ENCODE measurements around the gene C11orf21. TPM values are rescaled to one million over a fixed set of nuclear protein-coding genes. Genes with fewer than 3 reads are reported as not detected.

C11orf21 gene
- polyA plus RNA-seq, 1 donor (not counting 4 experiments of a cell fraction or from before 2014, with no cell fraction given): not detected

GRCh38 chr11:2260491-2261364 is 41.0 kb downstream of the C11orf21 start:
- Histone ChIP-seq H3K36me3 (ENCODE audit: control insufficient read depth in 2 of 2, extremely low read depth in 1 of 2, insufficient read depth in 2 of 2, low read length in 2 of 2) (no peaks in the 10 kb centered on the region), H3K4me2 (ENCODE audit: control insufficient read depth, extremely low read depth, insufficient read depth, low read depth, low read length) (no peak overlapping the region), H4K20me1 (ENCODE audit: control insufficient read depth, extremely low read depth, insufficient read depth, low read length) (no peaks in the 10 kb centered on the region), H3K27me3 (ENCODE audit: control insufficient read depth, extremely low read depth, insufficient read depth, low read length) (peaks cover 37% of the 10 kb centered on the region), H2AFZ (ENCODE audit: control insufficient read depth, low read length) (no peak overlapping the region), H3K79me2 (ENCODE audit: control insufficient read depth, insufficient read depth, low read length) (no peaks in the 10 kb centered on the region), H3K27ac (ENCODE audit: control insufficient read depth, insufficient read depth, low read length) (no peak overlapping the region), H3K4me3 (ENCODE audit: control insufficient read depth in 2 of 3, extremely low read depth in 1 of 3, insufficient read depth in 2 of 3, low read depth in 1 of 3, low read length in 3 of 3) (no peak overlapping the region), H3K9ac (ENCODE audit: control insufficient read depth, extremely low read depth, insufficient read depth, low read length) (no peak overlapping the region), H3K4me1 (ENCODE audit: control insufficient read depth, extremely low read depth, insufficient read depth, low read length) (peaks cover 15% of the 10 kb centered on the region), H3K9me1 (ENCODE audit: control insufficient read depth, extremely low read depth, insufficient read depth, low read length) (no peaks in the 10 kb centered on the region), H3K9me3 (ENCODE audit: control insufficient read depth, low read depth, low read length) (no peaks in the 10 kb centered on the region)
- no peak for TF ChIP-seq CTCF (optimal IDR thresholded peaks at IDR 0.05 in 1 of 3, IDR thresholded peaks at IDR 0.05 in 1 of 3, conservative IDR thresholded peaks at IDR 0.05 in 1 of 3; ENCODE audit: extremely low read depth in 1 of 3, insufficient read depth in 2 of 3, low read length in 3 of 3)
- no peak for TF ChIP-seq EZH2 (IDR thresholded peaks at IDR 0.05; ENCODE audit: low read length)
- dilution Hi-C loops (cut with MboI; ENCODE audit: extremely low pct_ligation_motif_present, low sequenced_read_pairs): no loop called here
- no peak for FAIRE-seq
- DNase-seq (ENCODE audit: low read depth, low spot score): no peak

DNA sequence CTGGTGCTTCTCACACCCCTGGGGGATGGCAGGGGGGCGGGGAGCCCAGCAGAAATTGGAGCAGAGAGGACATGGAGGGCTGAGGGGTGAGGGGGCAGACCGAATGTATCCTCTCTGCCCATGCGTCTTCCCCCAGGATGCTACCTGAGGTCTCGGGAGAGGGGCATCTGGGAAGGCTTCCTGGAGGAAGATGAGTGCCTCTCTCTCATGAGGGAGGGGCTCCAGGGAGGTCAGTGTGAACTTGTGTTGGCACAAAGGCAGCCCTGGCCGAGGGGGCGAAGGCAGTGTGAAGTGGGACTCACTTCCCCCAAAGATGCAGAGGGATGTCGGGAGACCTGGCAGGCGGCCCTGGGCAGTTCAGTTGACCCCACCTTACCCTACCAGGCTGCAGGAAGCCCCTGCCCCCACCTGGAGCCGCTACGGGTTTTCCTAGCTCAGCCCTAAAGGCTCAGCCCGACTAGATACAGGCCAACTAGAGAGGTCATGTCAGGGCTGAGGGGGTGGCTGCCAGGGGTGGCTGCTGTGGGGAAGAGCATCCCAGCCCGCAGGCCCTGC is 41.7 kb downstream of the C11orf21 start:
- FAIRE-seq (no peak), DNase-seq (ENCODE audit: low read depth, low spot score) (no peak)
- peaks cover 37% of the 10 kb centered on the region for H3K27me3 ChIP-seq (ENCODE audit: control insufficient read depth, extremely low read depth, insufficient read depth, low read length)
- no peaks in the 10 kb centered on the region for H3K9me1 ChIP-seq (ENCODE audit: control insufficient read depth, extremely low read depth, insufficient read depth, low read length)
- no peak overlapping the region for H2AFZ ChIP-seq (ENCODE audit: control insufficient read depth, low read length)
- dilution Hi-C loops (cut with MboI; ENCODE audit: extremely low pct_ligation_motif_present, low sequenced_read_pairs): no loop called here
- no peaks in the 10 kb centered on the region for H3K9me3 ChIP-seq (ENCODE audit: control insufficient read depth, low read depth, low read length)
- H3K4me1 ChIP-seq (ENCODE audit: control insufficient read depth, extremely low read depth, insufficient read depth, low read length): peaks cover 15% of the 10 kb centered on the region
- H3K27ac ChIP-seq (ENCODE audit: control insufficient read depth, insufficient read depth, low read length): no peak overlapping the region
- no peak overlapping the region for H3K9ac ChIP-seq (ENCODE audit: control insufficient read depth, extremely low read depth, insufficient read depth, low read length)
- no peak overlapping the region for H3K4me3 ChIP-seq (ENCODE audit: control insufficient read depth in 2 of 3, extremely low read depth in 1 of 3, insufficient read depth in 2 of 3, low read depth in 1 of 3, low read length in 3 of 3)
- no peaks in the 10 kb centered on the region for H3K79me2 ChIP-seq (ENCODE audit: control insufficient read depth, insufficient read depth, low read length)
- no peaks in the 10 kb centered on the region for H4K20me1 ChIP-seq (ENCODE audit: control insufficient read depth, extremely low read depth, insufficient read depth, low read length)
- TF ChIP-seq EZH2 (IDR thresholded peaks at IDR 0.05; ENCODE audit: low read length): no peak
- TF ChIP-seq CTCF (optimal IDR thresholded peaks at IDR 0.05 in 1 of 3, IDR thresholded peaks at IDR 0.05 in 1 of 3, conservative IDR thresholded peaks at IDR 0.05 in 1 of 3; ENCODE audit: extremely low read depth in 1 of 3, insufficient read depth in 2 of 3, low read length in 3 of 3): no peak
- H3K36me3 ChIP-seq (ENCODE audit: control insufficient read depth in 2 of 2, extremely low read depth in 1 of 2, insufficient read depth in 2 of 2, low read length in 2 of 2): no peaks in the 10 kb centered on the region
- H3K4me2 ChIP-seq (ENCODE audit: control insufficient read depth, extremely low read depth, insufficient read depth, low read depth, low read length): no peak overlapping the region
